HG02759 (cell line): ENCODE data around the gene ACHE.
"Not testable (repeated sequence)": the region's sequence is repeated elsewhere in the genome, so short reads cannot be mapped to it uniquely, and the experiment has no call there.

Experiments
- ATAC-seq: cut with Tn5 transposase; IDR thresholded peaks from one replicate; pipeline ENCODE4 v1.9.1; 2021; ENCODE audit warnings: mild to moderate bottlenecking, moderate library complexity; ENCODE audit not compliant: unreplicated experiment

ACHE gene

GRCh38 chr7:100895701-100895955, at the start of gene ACHE:
TSS of gene ACHE (minus strand) at chr7:100895888. CDS start at chr7:100894232, 1,656 bp downstream.
- no peak for ATAC-seq

- ATAC-seq = no peak
Observed at GRCh38 chr7:100944138-100944537, 48.5 kb upstream of the ACHE start.

GRCh38 chr7:100943693-100944092, 48.0 kb upstream of the ACHE start:
- no peak for ATAC-seq

- no peak for ATAC-seq
Observed at GRCh38 chr7:100942045-100942774, 46.5 kb upstream of the ACHE start.

- not testable (repeated sequence) for ATAC-seq
Observed at GRCh38 chr7:100936167-100936566, 40.5 kb upstream of the ACHE start.

GRCh38 chr7:100935381-100935780, 39.7 kb upstream of the ACHE start:
- not testable (repeated sequence) for ATAC-seq

GRCh38 chr7:100933734-100934133, 38.0 kb upstream of the ACHE start:
- ATAC-seq = no peak

- ATAC-seq = no peak
Observed at GRCh38 chr7:100929808-100930174, 34.1 kb upstream of the ACHE start.

- not testable (repeated sequence) for ATAC-seq
Observed at GRCh38 chr7:100923616-100924015, 27.9 kb upstream of the ACHE start.

GRCh38 chr7:100921039-100921438, 25.4 kb upstream of the ACHE start:
- no peak for ATAC-seq

- ATAC-seq = not testable (repeated sequence)
Observed at GRCh38 chr7:100919779-100920437, 24.2 kb upstream of the ACHE start.

- ATAC-seq = not testable (repeated sequence)
Observed at GRCh38 chr7:100919335-100919734, 23.6 kb upstream of the ACHE start.

- ATAC-seq = no peak
Observed at GRCh38 chr7:100914879-100915447, 19.3 kb upstream of the ACHE start.

- ATAC-seq = no peak
Observed at GRCh38 chr7:100914208-100914878, 18.7 kb upstream of the ACHE start.

GRCh38 chr7:100911484-100911883, 15.8 kb upstream of the ACHE start:
- no peak for ATAC-seq

- ATAC-seq = not testable (repeated sequence)
Observed at GRCh38 chr7:100910443-100910842, 14.8 kb upstream of the ACHE start.

GRCh38 chr7:100908512-100908911, 12.8 kb upstream of the ACHE start:
- ATAC-seq = no peak

- ATAC-seq = no peak
Observed at GRCh38 chr7:100902638-100903037, 7.0 kb upstream of the ACHE start.

- ATAC-seq = no peak
Observed at GRCh38 chr7:100901921-100902332, 6.2 kb upstream of the ACHE start.

- no peak for ATAC-seq
Observed at GRCh38 chr7:100900978-100901377, 5.3 kb upstream of the ACHE start.

GRCh38 chr7:100899432-100899831, 3.7 kb upstream of the ACHE start:
- ATAC-seq = no peak
